ENCODE results near the gene PTPRG.

DNA sequence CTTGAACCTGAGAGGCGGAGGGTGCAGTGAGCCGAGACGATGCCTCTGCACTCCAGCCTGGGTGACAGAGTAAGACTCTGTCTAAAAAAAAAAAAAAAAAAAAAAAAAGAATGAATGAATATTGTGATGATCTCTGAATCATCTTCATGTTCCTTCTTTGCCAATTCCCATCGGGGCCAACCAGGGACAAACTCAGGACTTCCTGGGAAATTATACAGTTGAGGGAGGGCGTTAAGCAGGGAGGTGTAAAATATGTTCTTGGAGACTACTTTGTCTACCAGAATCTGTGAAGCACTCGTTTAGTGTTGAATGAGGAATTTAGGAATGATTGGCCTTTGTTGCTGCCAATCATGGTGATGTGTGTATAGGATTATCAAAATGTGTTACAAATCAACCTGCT is 210.6 kb downstream of the PTPRG start:
- TF ChIP-seq POLR2AphosphoS5 (IDR thresholded peaks at IDR 0.05; ENCODE audit: insufficient read depth, low read depth, low read length) (no peak), POLR2A (IDR thresholded peaks at IDR 0.05; ENCODE audit: low read depth, low read length) (no peak)
